ENCODE measurements around the gene HIPK1. TPM values are rescaled to one million over a fixed set of nuclear protein-coding genes. Genes with fewer than 3 reads are reported as not detected.

Gene HIPK1
- total RNA-seq, 1 experiment from 2014 or later, result 52.2 TPM

DNA sequence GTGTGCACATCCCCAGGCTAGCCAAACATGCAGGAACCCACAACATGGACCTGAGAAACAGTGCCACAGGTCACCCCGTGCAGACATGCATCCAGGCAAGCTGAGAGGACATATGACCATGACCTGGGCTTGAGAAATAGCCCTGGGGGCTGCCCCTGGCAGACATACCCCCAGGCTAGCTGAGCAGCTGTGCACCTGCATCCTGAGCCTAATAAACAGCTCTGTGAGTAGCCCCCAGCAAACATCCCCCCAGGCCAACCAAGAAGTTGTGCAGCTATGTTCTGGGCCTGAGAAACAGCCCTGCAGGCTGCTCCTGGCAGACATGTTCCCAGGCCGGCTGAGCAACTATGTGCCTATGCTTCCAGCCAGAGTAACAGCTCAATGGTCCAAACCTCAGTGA lies 64.6 kb downstream of the HIPK1 start (continued):
- TF ChIP-seq, protein P1, sequence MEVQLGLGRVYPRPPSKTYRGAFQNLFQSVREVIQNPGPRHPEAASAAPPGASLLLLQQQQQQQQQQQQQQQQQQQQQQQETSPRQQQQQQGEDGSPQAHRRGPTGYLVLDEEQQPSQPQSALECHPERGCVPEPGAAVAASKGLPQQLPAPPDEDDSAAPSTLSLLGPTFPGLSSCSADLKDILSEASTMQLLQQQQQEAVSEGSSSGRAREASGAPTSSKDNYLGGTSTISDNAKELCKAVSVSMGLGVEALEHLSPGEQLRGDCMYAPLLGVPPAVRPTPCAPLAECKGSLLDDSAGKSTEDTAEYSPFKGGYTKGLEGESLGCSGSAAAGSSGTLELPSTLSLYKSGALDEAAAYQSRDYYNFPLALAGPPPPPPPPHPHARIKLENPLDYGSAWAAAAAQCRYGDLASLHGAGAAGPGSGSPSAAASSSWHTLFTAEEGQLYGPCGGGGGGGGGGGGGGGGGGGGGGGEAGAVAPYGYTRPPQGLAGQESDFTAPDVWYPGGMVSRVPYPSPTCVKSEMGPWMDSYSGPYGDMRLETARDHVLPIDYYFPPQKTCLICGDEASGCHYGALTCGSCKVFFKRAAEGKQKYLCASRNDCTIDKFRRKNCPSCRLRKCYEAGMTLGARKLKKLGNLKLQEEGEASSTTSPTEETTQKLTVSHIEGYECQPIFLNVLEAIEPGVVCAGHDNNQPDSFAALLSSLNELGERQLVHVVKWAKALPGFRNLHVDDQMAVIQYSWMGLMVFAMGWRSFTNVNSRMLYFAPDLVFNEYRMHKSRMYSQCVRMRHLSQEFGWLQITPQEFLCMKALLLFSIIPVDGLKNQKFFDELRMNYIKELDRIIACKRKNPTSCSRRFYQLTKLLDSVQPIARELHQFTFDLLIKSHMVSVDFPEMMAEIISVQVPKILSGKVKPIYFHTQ (CRISPR knock-in tag; IDR thresholded peaks at IDR 0.05), result no peak
- TF ChIP-seq TEAD4 (CRISPR knock-in tag; IDR thresholded peaks at IDR 0.05) (no peak), ESRRA (CRISPR knock-in tag; IDR thresholded peaks at IDR 0.05; ENCODE audit: borderline replicate concordance) (no peak), TEAD1 (CRISPR knock-in tag; IDR thresholded peaks at IDR 0.05) (no peak), ZNF317 (CRISPR knock-in tag; IDR thresholded peaks at IDR 0.05; ENCODE audit: borderline replicate concordance, low read depth) (no peak), TCF7 (CRISPR knock-in tag; IDR thresholded peaks at IDR 0.05; ENCODE audit: low read depth) (no peak)

DNA sequence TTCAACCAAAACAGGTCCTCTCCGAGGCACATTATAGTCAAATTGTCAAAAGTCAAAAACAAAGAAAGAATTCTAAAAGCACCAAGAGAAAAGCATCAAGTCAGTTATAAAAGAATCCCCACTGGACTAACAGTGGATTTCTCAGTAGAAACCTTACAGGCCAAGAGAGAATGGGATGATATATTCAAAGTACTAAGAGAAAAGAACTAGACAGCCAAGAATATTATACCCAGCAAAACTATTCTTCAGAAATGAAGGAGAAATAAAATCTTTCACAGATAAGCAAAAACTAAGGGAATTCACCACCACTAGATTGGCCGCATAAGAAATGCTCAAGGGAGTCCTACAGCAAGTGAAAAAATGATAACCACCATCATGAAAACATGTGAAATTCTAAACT lies 66.3 kb downstream of the HIPK1 start:
- Mint-ChIP-seq H3K36me3 (peaks cover 25% of the 10 kb centered on the region), H3K9me3 (peaks cover 31% of the 10 kb centered on the region), H3K4me1 (peaks cover 21% of the 10 kb centered on the region), H3K4me3 (no peak overlapping the region), H3K27ac (no peak overlapping the region), H3K27me3 (ENCODE audit: low read depth) (peaks cover 13% of the 10 kb centered on the region)
- ATAC-seq (no peak), DNase-seq (ENCODE audit: low spot score) (no peak)
- TF ChIP-seq CBFB (CRISPR knock-in tag; IDR thresholded peaks at IDR 0.05; ENCODE audit: low read depth) (no peak), ZBTB21 (CRISPR knock-in tag; IDR thresholded peaks at IDR 0.05; ENCODE audit: borderline replicate concordance) (no peak), ZNF138 (CRISPR knock-in tag; conservative IDR thresholded peaks at IDR 0.05) (no peak), ZNF219 (CRISPR knock-in tag; IDR thresholded peaks at IDR 0.05; ENCODE audit: borderline replicate concordance) (no peak), ZNF263 (CRISPR knock-in tag; IDR thresholded peaks at IDR 0.05; ENCODE audit: low read depth) (no peak)
- TF ChIP-seq, protein P2, sequence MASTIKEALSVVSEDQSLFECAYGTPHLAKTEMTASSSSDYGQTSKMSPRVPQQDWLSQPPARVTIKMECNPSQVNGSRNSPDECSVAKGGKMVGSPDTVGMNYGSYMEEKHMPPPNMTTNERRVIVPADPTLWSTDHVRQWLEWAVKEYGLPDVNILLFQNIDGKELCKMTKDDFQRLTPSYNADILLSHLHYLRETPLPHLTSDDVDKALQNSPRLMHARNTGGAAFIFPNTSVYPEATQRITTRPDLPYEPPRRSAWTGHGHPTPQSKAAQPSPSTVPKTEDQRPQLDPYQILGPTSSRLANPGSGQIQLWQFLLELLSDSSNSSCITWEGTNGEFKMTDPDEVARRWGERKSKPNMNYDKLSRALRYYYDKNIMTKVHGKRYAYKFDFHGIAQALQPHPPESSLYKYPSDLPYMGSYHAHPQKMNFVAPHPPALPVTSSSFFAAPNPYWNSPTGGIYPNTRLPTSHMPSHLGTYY (CRISPR knock-in tag; IDR thresholded peaks at IDR 0.05), result no peak
- TF ChIP-seq, protein P3, sequence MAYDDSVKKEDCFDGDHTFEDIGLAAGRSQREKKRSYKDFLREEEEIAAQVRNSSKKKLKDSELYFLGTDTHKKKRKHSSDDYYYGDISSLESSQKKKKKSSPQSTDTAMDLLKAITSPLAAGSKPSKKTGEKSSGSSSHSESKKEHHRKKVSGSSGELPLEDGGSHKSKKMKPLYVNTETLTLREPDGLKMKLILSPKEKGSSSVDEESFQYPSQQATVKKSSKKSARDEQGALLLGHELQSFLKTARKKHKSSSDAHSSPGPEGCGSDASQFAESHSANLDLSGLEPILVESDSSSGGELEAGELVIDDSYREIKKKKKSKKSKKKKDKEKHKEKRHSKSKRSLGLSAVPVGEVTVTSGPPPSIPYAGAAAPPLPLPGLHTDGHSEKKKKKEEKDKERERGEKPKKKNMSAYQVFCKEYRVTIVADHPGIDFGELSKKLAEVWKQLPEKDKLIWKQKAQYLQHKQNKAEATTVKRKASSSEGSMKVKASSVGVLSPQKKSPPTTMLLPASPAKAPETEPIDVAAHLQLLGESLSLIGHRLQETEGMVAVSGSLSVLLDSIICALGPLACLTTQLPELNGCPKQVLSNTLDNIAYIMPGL (CRISPR knock-in tag; IDR thresholded peaks at IDR 0.05), result no peak
- ChIA-PET POLR2A (no interaction called here), CTCF (interaction anchor here (0.6 kb wide), 1 partner anchor 17 kb away, joined by 4 read pairs; no protein-coding TSS in a partner anchor)

DNA sequence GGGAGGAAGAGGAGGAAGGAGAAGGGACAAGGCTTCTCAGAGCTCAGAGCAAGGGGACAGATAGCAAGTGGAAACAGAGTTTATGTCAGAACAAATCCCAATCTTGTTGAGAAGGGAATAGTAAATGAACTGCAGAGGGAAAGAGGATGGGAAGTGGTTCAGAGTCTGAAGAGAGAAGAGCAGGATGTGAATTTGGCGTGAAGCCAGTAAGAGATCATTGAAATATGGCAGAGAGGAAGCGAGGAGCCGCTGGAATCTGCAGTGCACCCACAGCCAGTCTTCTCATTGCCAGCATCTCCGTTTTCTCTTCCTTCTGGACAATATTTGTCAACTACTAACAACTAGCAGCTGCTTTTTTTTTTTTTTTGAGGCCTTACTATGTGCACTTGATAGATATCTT lies 69.2 kb downstream of the HIPK1 start:
- ChIA-PET POLR2A (no interaction called here), CTCF (interaction anchor here (0.7 kb wide), 1 partner anchor 90 kb away, joined by 3 read pairs; no protein-coding TSS in a partner anchor)
- Mint-ChIP-seq H3K27ac (no peak overlapping the region), H3K9me3 (peaks cover 31% of the 10 kb centered on the region), H3K4me3 (no peak overlapping the region), H3K27me3 (ENCODE audit: low read depth) (peaks cover 9% of the 10 kb centered on the region), H3K36me3 (peaks cover 25% of the 10 kb centered on the region), H3K4me1 (peaks cover 40% of the 10 kb centered on the region)
- DNase-seq (ENCODE audit: low spot score), result no peak
- ATAC-seq, result no peak
- no peak for TF ChIP-seq RORB (CRISPR knock-in tag; IDR thresholded peaks at IDR 0.05)
- TF ChIP-seq ZNF232 (CRISPR knock-in tag; IDR thresholded peaks at IDR 0.05), result no peak
- TF ChIP-seq ZNF121 (CRISPR knock-in tag; IDR thresholded peaks at IDR 0.05), result no peak
- no peak for TF ChIP-seq ESRRA (CRISPR knock-in tag; IDR thresholded peaks at IDR 0.05; ENCODE audit: borderline replicate concordance)
- no peak for TF ChIP-seq JAZF1 (CRISPR knock-in tag; IDR thresholded peaks at IDR 0.05)
- TF ChIP-seq, protein P4, sequence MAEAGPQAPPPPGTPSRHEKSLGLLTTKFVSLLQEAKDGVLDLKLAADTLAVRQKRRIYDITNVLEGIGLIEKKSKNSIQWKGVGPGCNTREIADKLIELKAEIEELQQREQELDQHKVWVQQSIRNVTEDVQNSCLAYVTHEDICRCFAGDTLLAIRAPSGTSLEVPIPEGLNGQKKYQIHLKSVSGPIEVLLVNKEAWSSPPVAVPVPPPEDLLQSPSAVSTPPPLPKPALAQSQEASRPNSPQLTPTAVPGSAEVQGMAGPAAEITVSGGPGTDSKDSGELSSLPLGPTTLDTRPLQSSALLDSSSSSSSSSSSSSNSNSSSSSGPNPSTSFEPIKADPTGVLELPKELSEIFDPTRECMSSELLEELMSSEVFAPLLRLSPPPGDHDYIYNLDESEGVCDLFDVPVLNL (CRISPR knock-in tag; IDR thresholded peaks at IDR 0.05; ENCODE audit: borderline replicate concordance, low read depth), result no peak
- TF ChIP-seq NFYB (CRISPR knock-in tag; conservative IDR thresholded peaks at IDR 0.05; ENCODE audit: low read depth), result no peak
- TF ChIP-seq, protein P5, sequence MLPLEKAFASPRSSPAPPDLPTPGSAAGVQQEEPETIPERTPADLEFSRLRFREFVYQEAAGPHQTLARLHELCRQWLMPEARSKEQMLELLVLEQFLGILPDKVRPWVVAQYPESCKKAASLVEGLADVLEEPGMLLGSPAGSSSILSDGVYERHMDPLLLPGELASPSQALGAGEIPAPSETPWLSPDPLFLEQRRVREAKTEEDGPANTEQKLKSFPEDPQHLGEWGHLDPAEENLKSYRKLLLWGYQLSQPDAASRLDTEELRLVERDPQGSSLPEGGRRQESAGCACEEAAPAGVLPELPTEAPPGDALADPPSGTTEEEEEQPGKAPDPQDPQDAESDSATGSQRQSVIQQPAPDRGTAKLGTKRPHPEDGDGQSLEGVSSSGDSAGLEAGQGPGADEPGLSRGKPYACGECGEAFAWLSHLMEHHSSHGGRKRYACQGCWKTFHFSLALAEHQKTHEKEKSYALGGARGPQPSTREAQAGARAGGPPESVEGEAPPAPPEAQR (CRISPR knock-in tag; IDR thresholded peaks at IDR 0.05), result no peak
- no peak for TF ChIP-seq ZNF138 (CRISPR knock-in tag; conservative IDR thresholded peaks at IDR 0.05)
- TF ChIP-seq, protein P6, sequence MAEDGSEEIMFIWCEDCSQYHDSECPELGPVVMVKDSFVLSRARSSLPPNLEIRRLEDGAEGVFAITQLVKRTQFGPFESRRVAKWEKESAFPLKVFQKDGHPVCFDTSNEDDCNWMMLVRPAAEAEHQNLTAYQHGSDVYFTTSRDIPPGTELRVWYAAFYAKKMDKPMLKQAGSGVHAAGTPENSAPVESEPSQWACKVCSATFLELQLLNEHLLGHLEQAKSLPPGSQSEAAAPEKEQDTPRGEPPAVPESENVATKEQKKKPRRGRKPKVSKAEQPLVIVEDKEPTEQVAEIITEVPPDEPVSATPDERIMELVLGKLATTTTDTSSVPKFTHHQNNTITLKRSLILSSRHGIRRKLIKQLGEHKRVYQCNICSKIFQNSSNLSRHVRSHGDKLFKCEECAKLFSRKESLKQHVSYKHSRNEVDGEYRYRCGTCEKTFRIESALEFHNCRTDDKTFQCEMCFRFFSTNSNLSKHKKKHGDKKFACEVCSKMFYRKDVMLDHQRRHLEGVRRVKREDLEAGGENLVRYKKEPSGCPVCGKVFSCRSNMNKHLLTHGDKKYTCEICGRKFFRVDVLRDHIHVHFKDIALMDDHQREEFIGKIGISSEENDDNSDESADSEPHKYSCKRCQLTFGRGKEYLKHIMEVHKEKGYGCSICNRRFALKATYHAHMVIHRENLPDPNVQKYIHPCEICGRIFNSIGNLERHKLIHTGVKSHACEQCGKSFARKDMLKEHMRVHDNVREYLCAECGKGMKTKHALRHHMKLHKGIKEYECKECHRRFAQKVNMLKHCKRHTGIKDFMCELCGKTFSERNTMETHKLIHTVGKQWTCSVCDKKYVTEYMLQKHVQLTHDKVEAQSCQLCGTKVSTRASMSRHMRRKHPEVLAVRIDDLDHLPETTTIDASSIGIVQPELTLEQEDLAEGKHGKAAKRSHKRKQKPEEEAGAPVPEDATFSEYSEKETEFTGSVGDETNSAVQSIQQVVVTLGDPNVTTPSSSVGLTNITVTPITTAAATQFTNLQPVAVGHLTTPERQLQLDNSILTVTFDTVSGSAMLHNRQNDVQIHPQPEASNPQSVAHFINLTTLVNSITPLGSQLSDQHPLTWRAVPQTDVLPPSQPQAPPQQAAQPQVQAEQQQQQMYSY (CRISPR knock-in tag; IDR thresholded peaks at IDR 0.05), result no peak
- no peak for TF ChIP-seq GABPB1 (CRISPR knock-in tag; IDR thresholded peaks at IDR 0.05)

Measured in WTC11 (cell line).